ENCODE data around the gene POU6F2.

- TF ChIP-seq CTCF (IDR thresholded peaks at IDR 0.05) (no peak), EP300 (IDR thresholded peaks at IDR 0.05) (no peak)
Observed at GRCh38 chr7:39336442-39336841, 358.7 kb downstream of the POU6F2 start.
